Hematopoietic multipotent progenitor cell treated with erythropoietin and hydrocortisone succinate and interleukin-3 and kit ligand, for 15 days (in vitro differentiated cells): Measurements from ENCODE around the gene SMAD6.
"Not testable (repeated sequence)": the region's sequence is repeated elsewhere in the genome, so short reads cannot be mapped to it uniquely, and the experiment has no call there.

Experiments used
- DNase-seq: peaks from one replicate; pipeline ENCODE4 v3.0.0-alpha.2; 2015; ENCODE audit warnings: low spot score

The SMAD6 gene

GRCh38 chr15:66826507-66826906 lies 124.5 kb downstream of the SMAD6 start:
- DNase-seq = no peak

- no peak for DNase-seq
These were observed 125.1 kb downstream of the SMAD6 start for GRCh38 chr15:66827039-66827697.

- DNase-seq = no peak
These were observed 125.6 kb downstream of the SMAD6 start for GRCh38 chr15:66827698-66828055.

GRCh38 chr15:66828817-66829541 lies 126.9 kb downstream of the SMAD6 start:
- DNase-seq = not testable (repeated sequence)

- DNase-seq = no peak
These were observed 127.6 kb downstream of the SMAD6 start for GRCh38 chr15:66829551-66830121.

GRCh38 chr15:66830358-66830757 lies 128.3 kb downstream of the SMAD6 start:
- DNase-seq = no peak

DNA sequence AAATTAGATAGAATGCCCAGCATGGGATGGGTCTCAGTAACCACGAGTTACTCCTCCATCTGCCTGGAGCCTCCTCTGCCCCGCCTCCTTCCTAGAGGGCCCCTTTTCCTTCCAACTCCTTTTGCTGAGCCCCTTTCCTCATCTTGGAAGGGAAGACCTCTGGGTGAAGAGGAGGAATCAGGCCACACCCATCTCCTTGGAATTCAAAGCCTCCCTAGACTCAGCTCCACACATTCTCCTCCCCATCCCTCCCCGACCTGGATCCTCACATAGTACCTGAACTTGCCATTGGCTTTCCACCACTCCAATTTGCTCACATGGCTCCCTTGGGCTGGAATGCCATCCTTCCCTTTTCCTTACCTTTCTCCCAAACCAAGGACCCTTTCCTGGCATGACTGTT lies 128.8 kb downstream of the SMAD6 start:
- no peak for DNase-seq

GRCh38 chr15:66831289-66831688 lies 129.3 kb downstream of the SMAD6 start:
- DNase-seq = no peak

DNA sequence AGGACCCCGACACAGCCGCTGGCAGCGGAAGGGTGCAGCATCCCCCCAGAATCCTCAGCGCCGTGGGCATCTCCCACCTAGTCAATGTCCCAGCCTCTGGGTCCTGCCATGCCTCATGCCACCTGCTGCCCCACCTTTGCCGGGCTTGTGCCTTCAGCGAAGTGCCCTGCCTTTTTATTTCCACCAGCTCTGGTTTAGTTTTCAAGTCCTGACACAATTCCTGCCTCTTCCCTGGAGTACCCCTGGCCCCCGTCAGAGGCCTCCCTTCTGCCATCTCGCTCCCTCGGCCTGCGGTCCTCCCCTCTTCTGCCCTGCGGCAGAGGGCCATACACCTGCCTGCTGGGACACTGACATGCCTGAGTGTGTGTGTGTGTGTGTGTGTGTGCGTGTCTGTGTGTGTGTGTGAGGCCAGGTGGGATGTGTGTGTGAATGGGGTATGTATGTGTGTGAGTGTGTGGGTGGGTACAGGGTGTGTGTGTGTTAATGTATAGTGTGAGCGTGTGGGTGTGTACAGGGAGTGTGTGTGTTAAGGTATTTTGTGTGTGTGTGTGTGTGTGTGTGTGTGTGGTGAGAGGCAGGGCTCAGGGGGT lies 129.9 kb downstream of the SMAD6 start:
- DNase-seq = no peak
